ENCODE results near the gene CTCF.

GRCh38 chr16:67555795-67556212 is 6.5 kb upstream of the CTCF start:
- TF ChIP-seq CTCF (conservative IDR thresholded peaks at IDR 0.05; ENCODE audit: low read length) (no peak), EZH2phosphoT487 (IDR thresholded peaks at IDR 0.05; ENCODE audit: borderline replicate concordance) (no peak)
